ENCODE measurements around the gene BBX.

Gene BBX

DNA sequence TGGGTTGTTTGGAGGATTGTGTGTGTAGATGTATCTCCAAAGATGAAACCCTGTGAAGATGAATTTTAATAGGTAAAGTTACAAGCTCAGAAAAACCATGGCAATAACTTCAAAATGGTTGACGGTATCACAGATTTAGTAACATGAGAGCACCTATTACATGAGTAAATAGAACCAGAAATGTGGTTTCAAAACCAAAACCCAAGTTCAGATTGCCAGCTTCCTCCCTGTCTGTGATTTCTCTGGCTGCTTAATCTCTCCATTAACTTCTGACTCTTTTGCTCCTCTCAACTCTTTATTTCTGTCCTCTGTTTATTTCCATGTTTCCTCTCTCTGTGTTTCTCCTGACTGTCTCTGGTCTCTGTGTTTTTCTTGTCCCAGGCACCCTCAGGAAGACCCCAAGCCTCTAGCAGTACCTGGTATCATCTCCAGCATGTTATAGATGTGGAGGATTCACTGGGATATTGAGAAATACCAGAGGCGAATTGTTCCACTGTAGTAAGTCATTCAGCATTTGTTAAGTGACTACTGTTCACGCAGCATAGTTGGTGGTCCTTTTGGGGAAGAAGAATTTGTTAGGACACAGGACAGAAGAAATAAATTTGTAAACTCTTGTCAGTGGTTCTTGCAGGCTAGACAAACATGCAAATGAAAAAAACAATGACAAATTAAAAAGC, 138.8 kb downstream of the BBX start:
- DNase-seq: no peak

DNA sequence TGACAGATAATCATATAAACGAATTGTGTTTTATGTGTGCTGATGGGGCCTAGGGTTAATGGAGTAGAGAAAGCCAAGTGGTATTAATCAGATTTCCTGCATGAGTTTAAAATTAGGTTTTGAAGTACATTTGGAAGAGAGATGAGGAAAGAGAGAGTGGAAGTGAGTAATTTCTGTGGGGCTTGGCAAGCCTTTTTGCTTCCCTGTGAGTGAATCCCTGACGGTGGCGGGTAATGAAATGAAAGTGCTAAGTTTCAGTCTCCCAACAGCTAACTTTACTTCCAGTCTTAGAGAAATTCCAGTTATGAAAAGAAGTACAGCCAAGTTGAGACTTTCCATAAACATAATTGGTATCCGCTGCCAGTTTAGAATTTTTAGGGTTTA, 139.4 kb downstream of the BBX start:
- no peak for DNase-seq

DNA sequence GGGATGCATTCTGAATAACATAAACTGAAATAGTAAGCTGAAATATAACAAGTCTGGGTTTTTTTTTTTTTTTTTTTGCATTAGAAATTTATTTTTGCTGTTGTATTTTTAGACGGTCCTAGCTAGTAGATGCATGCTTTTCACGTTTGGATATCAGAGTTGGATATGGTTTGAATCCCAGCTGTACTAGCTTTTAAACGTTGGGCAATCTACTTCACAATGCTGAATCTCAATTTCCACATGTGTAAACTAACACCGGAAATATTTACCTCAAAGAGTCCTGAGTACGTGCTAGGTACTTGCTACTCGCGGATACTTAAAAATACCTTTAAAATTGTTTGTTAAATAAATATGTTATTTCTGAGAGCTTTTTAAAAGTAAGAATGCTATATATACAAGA, 139.8 kb downstream of the BBX start:
- no peak for DNase-seq

DNA sequence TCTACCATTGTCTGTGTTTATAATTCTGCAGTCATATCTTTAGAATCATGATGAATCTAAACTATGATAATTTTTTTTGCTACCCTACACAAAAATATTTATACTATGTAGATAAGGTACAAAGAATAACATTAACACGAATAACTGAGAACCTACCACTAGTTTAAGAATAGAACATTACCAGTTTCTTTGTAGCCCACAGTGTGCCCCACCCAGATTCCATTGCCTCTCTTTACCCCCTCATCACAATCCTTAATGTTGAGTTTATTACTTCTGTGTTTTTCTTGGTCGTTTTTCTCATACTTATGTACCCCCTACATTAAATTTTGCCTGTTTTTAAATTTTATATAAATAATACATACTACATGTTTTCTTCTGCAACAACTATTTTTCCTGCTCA, 140.5 kb downstream of the BBX start:
- DNase-seq: no peak

DNA sequence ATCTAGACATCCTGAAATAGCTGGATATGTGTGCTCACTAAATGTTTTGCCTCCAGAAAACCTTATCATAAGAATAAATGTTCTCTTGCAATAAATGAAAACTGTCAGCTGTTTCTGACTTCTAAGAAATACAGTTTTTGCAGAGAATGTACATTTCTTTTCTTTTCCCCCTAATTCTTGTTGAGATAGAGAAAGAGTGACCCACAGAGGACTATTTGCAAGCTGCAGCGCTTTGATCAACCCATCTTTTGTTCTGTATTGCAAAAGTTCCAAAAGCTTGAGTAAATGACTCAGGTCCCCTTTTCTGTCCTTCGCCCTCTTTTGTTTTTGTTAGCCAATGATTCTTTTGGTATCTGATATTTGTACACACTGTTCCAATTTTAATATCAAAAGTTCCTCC, 141.9 kb downstream of the BBX start:
- no peak for DNase-seq

DNA sequence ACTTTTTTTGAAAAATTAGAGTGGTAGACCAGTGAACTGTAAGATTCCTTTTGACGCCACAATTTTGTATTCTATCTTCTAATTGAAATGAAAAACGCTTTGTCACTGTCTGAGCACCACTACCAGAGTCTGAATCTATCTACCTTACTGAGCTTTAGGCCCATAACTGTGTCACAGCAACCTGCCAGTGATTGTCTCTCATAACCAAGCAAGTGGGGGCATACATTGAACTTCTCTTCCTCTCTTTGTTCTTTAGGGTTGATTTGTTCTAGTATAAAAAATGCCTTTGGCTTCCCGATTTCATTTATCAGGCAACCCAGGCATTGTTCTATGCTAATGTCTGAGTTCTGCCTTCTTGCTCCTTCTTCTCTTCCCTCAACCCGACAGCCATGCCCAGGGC, 142.6 kb downstream of the BBX start:
- no peak for DNase-seq

DNA sequence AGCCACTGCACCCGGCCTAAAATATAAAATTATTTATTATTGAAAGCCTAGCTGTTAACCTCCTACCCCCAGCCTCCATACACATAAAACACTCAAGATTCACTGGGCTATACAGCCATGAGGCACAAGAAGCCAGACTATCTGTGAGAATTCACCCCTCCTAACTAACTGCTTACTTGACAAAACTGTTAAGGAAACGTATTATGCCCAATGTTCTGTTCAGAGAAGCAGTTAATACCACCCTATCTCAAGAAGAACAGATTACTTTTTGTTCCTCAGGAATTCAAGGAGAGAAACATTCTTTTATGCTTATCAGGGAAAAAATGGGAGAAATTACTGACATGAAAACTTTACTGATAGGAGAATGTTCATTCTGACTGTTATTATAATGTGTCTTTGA, 144.1 kb downstream of the BBX start:
- DNase-seq: no peak

DNA sequence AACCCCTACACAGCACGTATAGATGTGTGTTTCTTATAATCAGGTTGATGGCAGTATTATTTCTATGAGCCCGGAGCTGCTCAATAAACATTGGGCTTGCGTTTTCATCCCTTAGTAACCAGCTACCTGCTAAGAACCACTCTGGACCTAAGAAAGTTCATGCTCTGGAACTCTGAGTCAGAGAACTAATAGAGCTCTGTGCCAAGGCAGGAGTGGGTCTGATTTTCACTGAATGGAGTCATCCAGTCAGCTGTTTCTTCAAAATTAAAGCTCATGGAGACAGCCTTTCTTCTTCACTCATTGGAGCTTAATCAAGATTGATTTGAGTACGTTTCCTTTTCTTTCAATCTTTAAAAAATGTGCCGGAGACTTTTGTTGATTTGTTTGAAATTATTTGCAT, 145.7 kb downstream of the BBX start:
- DNase-seq: no peak

DNA sequence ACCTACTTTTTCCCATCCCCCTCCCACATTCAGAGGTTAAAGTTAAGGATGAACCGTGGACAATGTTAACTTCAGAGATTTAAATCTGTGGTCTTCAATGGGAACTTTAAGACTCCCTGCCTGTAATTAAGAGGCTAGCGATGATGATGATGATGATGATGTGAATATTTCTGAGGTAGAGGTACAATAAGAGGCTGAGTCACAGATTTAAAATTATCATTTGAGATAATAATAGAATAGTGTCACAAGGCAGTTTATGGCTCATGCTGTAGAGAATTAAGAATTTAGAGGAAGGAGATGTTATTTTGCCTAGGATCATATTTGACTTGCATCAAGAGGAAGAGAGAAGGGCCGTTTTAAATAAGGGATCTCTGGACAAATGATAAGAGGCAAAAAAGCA, 146.2 kb downstream of the BBX start:
- DNase-seq: no peak

DNA sequence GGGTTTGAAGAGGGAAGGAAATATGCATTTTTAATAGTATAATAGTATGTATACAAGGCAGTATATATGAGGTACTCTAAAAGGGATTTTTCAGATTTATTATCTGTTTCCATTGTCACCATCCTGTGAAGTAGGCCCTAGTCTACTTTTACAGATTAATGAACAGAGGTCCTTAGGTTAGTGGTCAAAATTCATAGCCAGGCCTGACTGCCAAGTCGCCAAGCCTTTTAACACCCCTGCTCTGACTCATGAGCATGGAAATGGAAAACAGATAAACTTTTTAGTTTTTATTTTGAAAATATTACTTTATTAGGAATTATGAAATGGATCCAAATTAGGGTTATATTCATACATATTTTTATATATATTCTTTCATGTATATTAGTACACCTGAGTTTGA, 146.9 kb downstream of the BBX start:
- DNase-seq: no peak

DNA sequence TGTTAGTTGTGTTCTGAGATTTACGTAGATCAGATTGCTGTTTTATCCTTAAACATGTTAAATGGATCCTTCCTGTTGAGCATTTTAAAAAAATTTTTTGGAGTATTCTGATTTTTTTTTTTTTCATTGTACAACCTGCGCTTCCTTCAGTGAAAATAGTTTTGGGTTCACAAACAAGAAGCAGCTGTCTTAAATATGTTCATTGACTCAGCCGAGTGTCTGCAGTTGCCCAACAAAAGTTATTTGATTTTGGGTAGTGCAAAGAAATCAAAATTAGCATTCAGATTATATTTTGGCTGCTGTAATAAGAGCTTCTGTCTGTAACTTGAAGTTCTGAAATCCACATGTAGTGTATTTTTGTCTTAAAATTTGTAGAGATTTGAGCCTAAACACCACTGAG, 148.2 kb downstream of the BBX start:
- DNase-seq: no peak

DNA sequence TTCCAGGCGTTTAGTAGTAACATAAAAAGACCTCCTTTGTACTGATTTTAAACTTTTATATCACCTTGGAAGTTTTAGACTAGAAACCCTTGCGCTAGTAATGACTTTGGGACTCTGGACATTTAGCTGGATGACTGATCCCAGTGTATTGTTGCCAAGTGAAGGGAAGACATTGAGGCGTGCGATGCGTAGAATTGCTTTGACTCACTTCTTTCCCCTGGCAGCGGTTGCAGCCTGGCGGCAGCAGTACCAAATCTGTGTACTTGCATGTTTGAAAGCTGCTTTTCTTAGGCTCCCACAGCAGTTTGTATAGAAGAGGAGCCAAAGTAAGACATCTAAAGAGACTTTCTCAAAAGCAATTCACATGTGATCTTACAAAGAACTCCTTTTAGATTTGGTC, 151.6 kb downstream of the BBX start:
- DNase-seq: no peak

DNA sequence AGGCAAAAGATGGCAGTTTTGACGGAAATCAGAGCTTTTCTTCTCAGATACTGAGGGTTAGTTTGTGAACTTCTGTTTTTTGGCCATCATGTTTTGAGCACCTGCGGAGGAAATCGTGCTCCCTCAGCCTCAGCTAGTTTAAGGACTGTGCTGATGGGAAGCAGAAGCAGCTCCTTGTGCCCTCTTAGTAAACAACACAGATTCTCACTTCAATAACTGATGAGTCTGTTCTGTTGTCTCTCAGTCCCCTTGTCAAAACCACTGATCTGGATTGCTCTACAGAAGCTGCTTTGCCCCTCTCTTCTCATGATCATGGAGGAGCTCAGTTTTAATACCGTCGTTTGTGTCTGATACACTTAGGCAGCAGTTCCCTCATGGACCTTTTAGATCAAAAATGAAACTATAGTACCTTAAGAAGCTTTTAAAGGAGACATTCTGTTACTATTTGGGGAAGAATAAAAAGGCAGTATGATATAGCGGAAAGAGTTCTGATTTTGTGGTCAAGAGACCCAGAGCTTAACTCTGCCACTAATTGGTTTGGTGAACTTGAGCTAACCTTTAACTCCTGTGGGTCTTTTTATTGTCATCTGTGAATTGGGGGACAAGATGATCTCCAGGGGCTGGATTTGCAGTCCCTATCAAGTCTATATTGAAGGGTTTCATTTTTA, 152.6 kb downstream of the BBX start:
- no peak for DNase-seq

DNA sequence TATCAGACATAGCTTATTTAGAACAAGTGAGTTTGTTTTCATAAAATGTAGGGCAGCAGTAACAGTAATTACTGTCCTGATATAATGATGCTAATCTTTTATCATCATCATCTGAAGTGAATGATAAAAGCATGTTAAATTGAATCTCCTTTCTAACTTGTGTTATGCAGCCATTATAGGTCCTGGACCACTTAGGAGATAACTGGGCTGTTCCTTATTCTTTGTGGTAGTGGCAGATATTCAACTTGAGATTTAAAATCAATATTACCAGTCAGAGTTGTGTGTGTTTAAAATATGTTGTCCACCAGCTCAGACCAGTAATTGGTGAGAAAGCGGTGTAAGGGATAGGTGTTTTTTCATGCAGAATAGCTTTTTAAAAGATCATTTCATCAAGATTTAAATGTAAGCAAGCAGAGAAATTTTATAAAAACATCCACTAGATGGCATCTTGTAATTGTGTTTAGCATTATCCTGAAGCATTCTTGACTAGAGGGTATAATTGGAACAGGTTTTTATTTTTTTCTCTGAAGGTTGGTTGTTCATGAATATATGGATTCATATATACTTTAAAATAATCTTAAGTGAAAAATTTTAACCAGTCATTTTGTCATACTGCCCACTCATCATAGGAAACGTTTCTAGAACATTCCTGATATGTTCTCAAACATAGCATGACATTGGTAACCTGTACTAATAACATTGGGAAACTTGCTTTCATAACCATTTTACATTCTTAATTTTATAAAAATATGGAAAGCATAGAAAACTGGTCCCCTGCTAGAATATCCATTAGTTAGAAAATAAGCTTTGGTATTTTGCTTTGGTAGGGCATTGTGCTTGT, 153.9 kb downstream of the BBX start:
- peak; percentile 77 for DNase-seq

DNA sequence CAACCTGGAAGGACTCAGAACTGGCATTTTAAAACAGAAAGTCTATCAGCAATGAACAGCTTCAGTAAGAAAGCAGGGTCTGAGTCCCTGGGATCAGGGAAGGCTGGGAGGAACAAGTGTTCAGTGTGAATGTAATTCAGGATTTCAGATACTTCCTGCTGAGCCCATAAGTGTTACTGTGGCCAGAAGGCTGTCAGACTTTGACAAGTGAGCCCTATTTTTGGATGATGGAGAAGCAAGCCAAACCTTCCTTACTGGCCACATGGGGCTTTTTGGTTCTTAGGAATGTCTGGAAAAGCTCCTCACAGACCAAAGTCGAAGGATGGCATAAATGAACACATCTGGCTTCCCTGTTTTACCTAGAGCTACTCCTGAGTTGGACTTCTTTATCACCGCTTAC, 157.2 kb downstream of the BBX start:
- no peak for DNase-seq

DNA sequence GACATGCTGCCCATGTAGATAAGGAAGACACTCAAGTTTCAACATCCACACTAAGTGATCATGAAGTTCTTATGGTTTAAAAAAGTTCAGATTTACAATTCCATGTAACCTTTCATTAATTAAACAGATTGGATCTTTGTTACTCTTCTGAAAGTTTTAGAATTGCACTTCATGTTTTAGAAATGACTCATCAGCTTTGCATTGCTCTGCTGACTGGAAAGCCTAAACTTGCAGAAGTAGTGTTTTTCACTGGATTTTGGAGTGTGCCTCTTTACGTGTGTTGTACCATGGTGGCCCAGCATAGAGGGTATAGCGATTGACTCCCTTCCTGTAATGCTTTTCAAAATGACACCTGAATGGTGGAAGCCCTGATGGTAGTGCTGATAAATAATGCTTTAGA, 157.9 kb downstream of the BBX start:
- DNase-seq: no peak

DNA sequence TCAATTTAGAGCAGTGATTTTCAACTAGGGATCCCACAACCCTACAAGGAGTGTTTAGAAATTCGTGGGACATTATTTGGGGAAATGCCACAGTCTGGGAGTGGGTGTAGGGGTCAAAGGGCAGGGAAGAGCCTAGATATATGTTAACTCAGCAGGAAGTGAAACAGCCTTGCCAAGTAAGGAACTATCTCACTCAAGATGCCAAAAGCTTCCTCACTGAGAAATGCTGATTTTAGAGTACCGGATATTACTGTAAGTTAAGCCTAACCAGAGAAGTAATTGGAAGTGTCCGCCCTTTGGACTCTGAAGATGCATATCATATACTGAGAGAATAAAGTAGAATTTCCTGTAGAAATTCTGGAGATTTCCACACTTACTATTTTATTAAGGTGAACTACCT, 158.6 kb downstream of the BBX start:
- no peak for DNase-seq

DNA sequence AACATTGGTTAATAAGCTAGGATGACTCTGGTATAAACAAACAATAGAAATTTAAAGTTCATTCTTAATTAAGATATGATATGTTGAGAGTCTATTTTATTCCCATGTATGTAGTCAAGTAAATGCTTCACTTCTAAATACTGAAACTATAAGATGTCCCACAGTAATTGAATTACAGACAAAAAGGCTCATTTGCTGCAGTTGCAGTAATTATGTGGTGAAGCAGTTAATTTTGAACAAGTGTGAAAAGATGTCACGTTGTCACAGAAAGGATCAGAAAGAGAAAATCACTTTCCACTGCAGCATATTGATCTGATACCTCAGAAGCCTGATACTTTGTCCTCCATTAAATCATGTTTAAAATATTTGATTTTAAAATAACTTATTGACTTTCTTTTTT, 159.8 kb downstream of the BBX start:
- no peak for DNase-seq

DNA sequence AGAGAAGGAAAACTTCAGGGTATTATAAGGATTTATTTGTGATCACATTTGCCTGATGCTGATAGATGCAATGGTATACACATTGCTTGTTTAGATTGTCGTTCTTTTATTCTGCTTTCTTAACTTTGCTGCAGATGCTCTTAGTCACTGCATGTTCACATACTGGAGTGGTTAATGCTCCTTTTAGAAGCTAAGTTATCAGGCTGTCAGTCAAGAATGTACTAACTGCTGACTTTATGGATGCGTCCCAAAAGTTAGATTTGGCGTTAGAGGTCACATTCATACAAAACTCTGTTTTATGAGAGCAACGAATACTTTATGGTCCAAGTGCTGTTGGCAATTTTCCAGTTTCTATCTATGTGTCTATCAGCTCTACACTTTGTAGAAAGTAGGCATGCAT, 160.7 kb downstream of the BBX start:
- DNase-seq: peak; percentile 18

DNA sequence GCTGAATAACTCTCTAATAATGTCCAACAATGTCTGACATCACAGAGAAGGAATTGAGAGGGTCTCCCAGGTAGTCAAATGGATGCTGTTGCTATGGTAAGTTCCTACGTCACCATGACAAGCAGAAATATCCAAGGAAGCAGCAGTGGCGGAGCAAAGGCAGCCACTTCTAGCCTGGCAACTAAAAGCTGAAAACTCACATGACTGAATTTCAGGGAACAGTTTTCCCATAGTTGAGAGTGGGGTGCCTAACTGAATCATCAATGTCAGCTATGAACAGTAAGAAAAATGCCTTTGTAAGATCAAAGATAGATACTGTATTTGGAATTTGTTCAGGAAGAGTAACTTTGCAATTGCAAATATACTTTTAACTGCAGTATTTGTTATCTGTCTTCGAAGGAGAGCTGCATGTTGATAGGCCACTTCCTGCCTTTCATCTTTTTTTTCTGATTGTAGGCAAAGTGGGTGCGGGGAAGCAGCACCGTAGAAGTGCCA, 161.7 kb downstream of the BBX start:
- peak; percentile 45 for DNase-seq

DNA sequence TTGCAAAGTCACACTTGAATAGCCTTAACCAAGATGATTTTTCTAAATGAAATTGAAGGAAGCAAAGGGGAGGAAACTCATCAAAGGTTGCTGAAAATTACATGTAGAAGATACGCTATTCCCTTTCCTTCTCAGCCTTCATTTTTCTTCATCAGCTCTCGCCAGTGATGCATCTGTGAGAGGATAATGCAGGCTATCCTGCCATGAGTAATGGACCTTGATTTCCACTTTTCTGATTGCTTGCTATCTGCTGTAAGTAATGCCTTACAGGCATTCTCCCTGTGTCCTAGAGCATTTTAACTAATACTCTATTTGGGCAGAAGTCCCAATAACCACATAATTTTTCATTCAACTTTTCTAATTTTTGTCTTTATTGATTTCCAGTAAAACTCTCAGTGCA, 162.6 kb downstream of the BBX start:
- DNase-seq: no peak

DNA sequence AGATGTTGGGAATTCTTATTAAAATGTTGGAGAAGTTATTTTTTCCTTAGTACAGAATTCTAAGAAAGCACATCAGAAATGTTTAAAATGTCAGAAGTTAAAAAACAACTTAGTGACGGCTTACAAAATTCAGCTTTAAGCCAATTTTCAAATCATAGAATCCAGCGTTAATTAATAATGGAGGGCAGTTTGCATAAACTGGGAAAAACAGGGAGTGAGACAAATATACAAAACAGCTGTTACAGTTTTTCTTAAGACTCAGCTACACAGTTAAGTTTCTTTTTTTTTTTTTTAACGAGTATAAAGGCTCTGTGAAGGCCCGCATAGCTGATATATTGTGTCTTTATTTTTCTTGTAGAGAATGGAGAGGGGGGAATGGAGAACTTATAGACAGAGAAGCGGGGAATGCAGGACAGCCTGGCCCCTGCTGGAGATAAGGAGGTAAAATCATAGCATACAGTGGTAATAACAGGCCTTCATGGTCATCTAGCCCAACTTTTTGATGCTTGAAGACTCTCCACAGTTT, 164.4 kb downstream of the BBX start:
- DNase-seq: no peak

DNA sequence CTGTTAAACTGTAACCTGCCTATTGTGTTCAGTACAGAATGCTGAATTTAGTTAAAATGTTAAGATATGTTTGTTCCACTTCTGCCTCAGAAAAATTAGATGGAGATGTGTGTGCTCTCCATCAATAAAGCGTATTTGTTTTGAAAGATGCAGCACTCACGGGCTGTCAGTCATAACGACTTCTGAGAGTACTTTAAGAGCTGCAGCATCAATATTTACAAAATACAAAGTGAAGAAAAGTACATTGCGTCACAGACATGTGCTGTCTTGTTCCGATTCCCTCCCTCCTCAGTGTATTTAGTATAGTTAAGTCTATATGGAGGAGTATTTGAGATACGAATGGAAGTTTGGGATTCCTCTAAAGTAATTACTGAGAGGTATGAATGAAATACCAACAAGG, 166.6 kb downstream of the BBX start:
- no peak for DNase-seq
